ENCODE data around the gene GPC6. TPM values are rescaled to one million over a fixed set of nuclear protein-coding genes. Genes with fewer than 3 reads are reported as not detected.
"Not testable (repeated sequence)": the region's sequence is repeated elsewhere in the genome, so short reads cannot be mapped to it uniquely, and the experiment has no call there.

GPC6 gene
- total RNA-seq, 1 experiment from 2014 or later: not detected

DNA sequence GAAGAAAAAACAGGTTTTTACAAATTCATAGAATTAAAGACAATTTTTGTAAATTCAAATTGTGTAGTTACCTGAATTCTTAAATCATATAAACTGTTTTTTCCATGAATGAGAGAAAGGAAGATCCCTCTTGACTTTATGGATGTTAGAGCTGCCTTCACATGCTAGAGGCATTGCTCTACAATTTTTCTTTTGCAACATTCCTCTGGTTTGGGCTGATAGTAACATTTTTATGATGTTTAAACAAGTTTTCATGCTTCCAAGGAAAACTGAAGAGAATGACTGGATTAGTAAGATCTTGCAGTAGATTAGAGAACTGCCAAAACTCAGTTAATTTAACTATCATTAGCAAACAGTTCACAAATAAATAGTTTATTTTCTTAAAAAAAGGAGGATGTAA is 250.6 kb downstream of the GPC6 start:
- no peaks in the 10 kb centered on the region for H3K36me3 Mint-ChIP-seq (ENCODE audit: insufficient read depth, unreplicated experiment)
- no peaks in the 10 kb centered on the region for H3K9me3 Mint-ChIP-seq (ENCODE audit: low read depth, unreplicated experiment)
- H3K4me3 Mint-ChIP-seq (ENCODE audit: low read depth, unreplicated experiment): no peak overlapping the region
- no TSS peak for BruUV-seq (replicated peaks)
- intact Hi-C loops (cut with micrococcal nuclease; ENCODE audit: unreplicated experiment): no loop called here
- TF ChIP-seq, protein P1, sequence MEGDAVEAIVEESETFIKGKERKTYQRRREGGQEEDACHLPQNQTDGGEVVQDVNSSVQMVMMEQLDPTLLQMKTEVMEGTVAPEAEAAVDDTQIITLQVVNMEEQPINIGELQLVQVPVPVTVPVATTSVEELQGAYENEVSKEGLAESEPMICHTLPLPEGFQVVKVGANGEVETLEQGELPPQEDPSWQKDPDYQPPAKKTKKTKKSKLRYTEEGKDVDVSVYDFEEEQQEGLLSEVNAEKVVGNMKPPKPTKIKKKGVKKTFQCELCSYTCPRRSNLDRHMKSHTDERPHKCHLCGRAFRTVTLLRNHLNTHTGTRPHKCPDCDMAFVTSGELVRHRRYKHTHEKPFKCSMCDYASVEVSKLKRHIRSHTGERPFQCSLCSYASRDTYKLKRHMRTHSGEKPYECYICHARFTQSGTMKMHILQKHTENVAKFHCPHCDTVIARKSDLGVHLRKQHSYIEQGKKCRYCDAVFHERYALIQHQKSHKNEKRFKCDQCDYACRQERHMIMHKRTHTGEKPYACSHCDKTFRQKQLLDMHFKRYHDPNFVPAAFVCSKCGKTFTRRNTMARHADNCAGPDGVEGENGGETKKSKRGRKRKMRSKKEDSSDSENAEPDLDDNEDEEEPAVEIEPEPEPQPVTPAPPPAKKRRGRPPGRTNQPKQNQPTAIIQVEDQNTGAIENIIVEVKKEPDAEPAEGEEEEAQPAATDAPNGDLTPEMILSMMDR (IDR thresholded peaks at IDR 0.05; ENCODE audit: unreplicated experiment): no peak
- no peaks in the 10 kb centered on the region for H3K4me1 Mint-ChIP-seq (ENCODE audit: low read depth, unreplicated experiment)
- no peak for DNase-seq
- H3K27me3 Mint-ChIP-seq (ENCODE audit: unreplicated experiment): no peaks in the 10 kb centered on the region
- CTCF ChIA-PET: no interaction called here
- H3K27ac Mint-ChIP-seq (ENCODE audit: unreplicated experiment): no peak overlapping the region

DNA sequence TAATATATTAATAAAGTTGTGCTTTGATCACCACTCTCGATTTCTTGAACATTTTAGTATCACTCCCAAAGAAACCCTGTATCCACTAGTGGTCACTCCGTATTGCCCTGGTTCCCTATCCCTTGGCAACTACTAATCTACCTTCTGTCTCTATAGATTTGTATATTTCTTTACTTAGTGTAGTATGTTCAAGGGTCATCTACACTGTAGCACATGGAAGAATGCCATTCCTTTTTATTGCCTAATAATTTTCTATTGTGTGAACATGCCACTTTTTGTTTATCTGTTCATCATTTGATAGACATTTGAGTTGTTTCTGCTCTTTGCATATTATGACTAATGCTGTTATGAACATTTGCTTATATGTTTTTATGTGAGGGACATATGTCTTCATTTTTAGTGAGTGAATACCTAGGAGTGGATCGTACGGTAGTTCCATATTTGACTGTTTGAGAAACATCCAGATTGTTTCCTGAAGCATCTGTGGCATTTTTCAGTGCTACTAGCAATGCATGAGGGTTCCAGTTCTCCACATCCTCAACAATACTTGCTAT is 254.0 kb downstream of the GPC6 start:
- no peak for DNase-seq

GRCh38 chr13:93496117-93496516 is 269.5 kb downstream of the GPC6 start:
- BruUV-seq (replicated peaks); DNase-seq; H3K4me3 Mint-ChIP-seq (ENCODE audit: low read depth, unreplicated experiment); H3K36me3 Mint-ChIP-seq (ENCODE audit: insufficient read depth, unreplicated experiment); CTCF ChIA-PET; H3K4me1 Mint-ChIP-seq (ENCODE audit: low read depth, unreplicated experiment); H3K27ac Mint-ChIP-seq (ENCODE audit: unreplicated experiment); H3K9me3 Mint-ChIP-seq (ENCODE audit: low read depth, unreplicated experiment); H3K27me3 Mint-ChIP-seq (ENCODE audit: unreplicated experiment); intact Hi-C loops (cut with micrococcal nuclease; ENCODE audit: unreplicated experiment): not testable (repeated sequence)

More for the DNA sequence above, 254.0 kb downstream of the GPC6 start:
- Mint-ChIP-seq H3K27ac (ENCODE audit: unreplicated experiment) (no peak overlapping the region), H3K9me3 (ENCODE audit: low read depth, unreplicated experiment) (no peaks in the 10 kb centered on the region), H3K36me3 (ENCODE audit: insufficient read depth, unreplicated experiment) (no peaks in the 10 kb centered on the region), H3K4me3 (ENCODE audit: low read depth, unreplicated experiment) (no peak overlapping the region), H3K27me3 (ENCODE audit: unreplicated experiment) (no peaks in the 10 kb centered on the region), H3K4me1 (ENCODE audit: low read depth, unreplicated experiment) (no peaks in the 10 kb centered on the region)
- CTCF ChIA-PET: no interaction called here
- TF ChIP-seq, protein P1 (IDR thresholded peaks at IDR 0.05; ENCODE audit: unreplicated experiment): no peak
- BruUV-seq (replicated peaks): no TSS peak
- intact Hi-C loops (cut with micrococcal nuclease; ENCODE audit: unreplicated experiment): no loop called here

DNA sequence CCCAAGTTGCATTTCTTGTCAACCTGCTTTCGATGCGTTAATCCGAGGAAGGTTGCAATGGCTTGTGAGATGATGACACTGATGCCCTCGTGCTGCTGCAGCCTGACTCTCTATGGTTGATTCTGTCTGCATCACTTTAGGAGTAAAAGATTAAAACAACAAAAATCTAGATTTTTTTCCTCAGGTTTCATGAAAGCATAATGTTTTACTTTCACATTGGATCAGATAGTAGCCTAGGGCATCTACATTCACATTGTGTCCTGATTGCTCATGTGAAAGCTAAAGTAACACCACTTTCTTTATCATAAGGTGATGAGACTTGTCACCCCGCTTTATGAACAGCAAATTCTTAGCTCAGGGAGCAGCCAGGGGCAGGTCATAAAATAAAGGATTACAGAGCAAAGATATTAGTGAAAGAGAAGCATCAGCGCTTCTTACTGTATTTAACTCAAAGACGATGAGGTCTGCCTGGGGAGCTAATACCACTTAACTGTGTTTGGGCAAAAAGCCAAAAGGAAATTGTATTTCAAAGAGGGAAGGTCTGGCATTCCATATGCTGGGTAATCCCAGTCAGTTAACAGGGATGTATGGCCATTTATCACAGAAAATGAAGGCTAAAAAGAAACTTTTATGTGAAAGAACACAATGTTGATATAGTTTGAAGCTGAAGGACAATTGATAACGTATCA is 270.5 kb downstream of the GPC6 start:
- DNase-seq: no peak
- no TSS peak for BruUV-seq (replicated peaks)
- Mint-ChIP-seq H3K27me3 (ENCODE audit: unreplicated experiment) (no peaks in the 10 kb centered on the region), H3K27ac (ENCODE audit: unreplicated experiment) (no peak overlapping the region), H3K9me3 (ENCODE audit: low read depth, unreplicated experiment) (no peaks in the 10 kb centered on the region), H3K36me3 (ENCODE audit: insufficient read depth, unreplicated experiment) (no peaks in the 10 kb centered on the region), H3K4me1 (ENCODE audit: low read depth, unreplicated experiment) (no peaks in the 10 kb centered on the region), H3K4me3 (ENCODE audit: low read depth, unreplicated experiment) (no peak overlapping the region)
- TF ChIP-seq, protein P1 (IDR thresholded peaks at IDR 0.05; ENCODE audit: unreplicated experiment): no peak
- intact Hi-C loops (cut with micrococcal nuclease; ENCODE audit: unreplicated experiment): no loop called here
- CTCF ChIA-PET: no interaction called here

DNA sequence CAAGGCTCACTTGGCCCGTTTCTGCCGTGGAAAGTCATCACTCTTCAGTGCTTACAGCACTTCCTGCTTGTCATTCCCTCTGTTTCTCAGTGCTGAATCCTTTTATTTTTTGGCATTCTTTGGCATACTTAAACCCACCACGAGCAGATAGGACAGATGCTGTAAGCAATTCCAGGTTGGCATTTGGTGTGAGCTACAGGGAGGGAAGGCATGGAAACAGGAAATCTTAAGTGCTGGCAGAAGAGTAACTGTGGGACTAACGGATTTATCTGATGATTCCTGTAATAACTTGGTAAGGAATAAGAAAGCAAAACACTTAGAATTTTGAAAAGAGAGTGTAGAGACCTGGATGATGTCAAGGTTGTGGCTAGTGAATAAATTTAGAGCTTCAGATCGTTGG is 273.4 kb downstream of the GPC6 start:
- no peaks in the 10 kb centered on the region for H3K9me3 Mint-ChIP-seq (ENCODE audit: low read depth, unreplicated experiment)
- H3K27ac Mint-ChIP-seq (ENCODE audit: unreplicated experiment): no peak overlapping the region
- no peaks in the 10 kb centered on the region for H3K4me1 Mint-ChIP-seq (ENCODE audit: low read depth, unreplicated experiment)
- CTCF ChIA-PET: no interaction called here
- DNase-seq: no peak
- TF ChIP-seq, protein P1 (IDR thresholded peaks at IDR 0.05; ENCODE audit: unreplicated experiment): no peak
- intact Hi-C loops (cut with micrococcal nuclease; ENCODE audit: unreplicated experiment): no loop called here
- no TSS peak for BruUV-seq (replicated peaks)
- H3K27me3 Mint-ChIP-seq (ENCODE audit: unreplicated experiment): no peaks in the 10 kb centered on the region
- no peaks in the 10 kb centered on the region for H3K36me3 Mint-ChIP-seq (ENCODE audit: insufficient read depth, unreplicated experiment)
- no peak overlapping the region for H3K4me3 Mint-ChIP-seq (ENCODE audit: low read depth, unreplicated experiment)

Measured in Calu3 (cell line).